CD8-positive, alpha-beta memory T cell (primary cell): ENCODE measurements around the gene ZCWPW1. TPM values are rescaled to one million over a fixed set of nuclear protein-coding genes. Genes with fewer than 3 reads are reported as not detected.
"Not testable (repeated sequence)": the region's sequence is repeated elsewhere in the genome, so short reads cannot be mapped to it uniquely, and the experiment has no call there.

Experiments used
- CTCF ChIA-PET: fragments of 350-600 bp; sonication (Branson Sonifier 250); formaldehyde crosslinking; loops from one replicate; lab custom pipeline; 2021; ENCODE audit warnings: antibody characterized with exemption; lab: Charles Lee
- POLR2A ChIA-PET: fragments of 350-600 bp; sonication (Branson Sonifier 250); formaldehyde crosslinking; loops from one replicate; lab custom pipeline; 2021; ENCODE audit warnings: antibody characterized with exemption; lab: Charles Lee
- DNase-seq, 5 donors: peaks; one replicate each; pipeline versions ENCODE4 v3.0.0 to v3.0.0-alpha.2; 2020 to 2022; ENCODE audit warnings: mixed read lengths in 1 of 5
- H3K27ac ChIP-seq: one replicate; pipeline ENCODE4 v1.7.0; 2013; ENCODE audit warnings: low read depth, mild to moderate bottlenecking, low read length, moderate library complexity
- H3K27me3 ChIP-seq: 2 replicates; pipeline ENCODE4 v1.7.0; 2013; ENCODE audit warnings: low read length, mild to moderate bottlenecking; ENCODE audit not compliant: insufficient read depth, poor library complexity, severe bottlenecking
- H3K36me3 ChIP-seq: 2 replicates; pipeline ENCODE4 v1.7.0; 2013; ENCODE audit warnings: mild to moderate bottlenecking, low read length, moderate library complexity; ENCODE audit not compliant: insufficient read depth
- H3K4me1 ChIP-seq: 2 replicates; pipeline ENCODE4 v1.7.0; 2013; ENCODE audit warnings: mild to moderate bottlenecking, low read length, moderate library complexity; ENCODE audit not compliant: insufficient read depth
- H3K4me3 ChIP-seq: 2 replicates; pipeline ENCODE4 v1.7.0; 2013; ENCODE audit warnings: mild to moderate bottlenecking, low read length
- H3K9me3 ChIP-seq: 2 replicates; pipeline ENCODE4 v1.7.0; 2013; ENCODE audit warnings: mild to moderate bottlenecking, low read length
- H3K27ac Mint-ChIP-seq, 8 donors: one replicate each; pipeline ENCODE4 v1.8.0; 2020 to 2021; ENCODE audit warnings: mixed read lengths in 8 of 8, mild to moderate bottlenecking in 6 of 8, inconsistent platforms in 3 of 8, moderate library complexity in 3 of 8
- H3K27me3 Mint-ChIP-seq, 2 donors: one replicate each; pipeline ENCODE4 v1.8.0; 2020 to 2021; ENCODE audit warnings: mixed read lengths in 2 of 2, mild to moderate bottlenecking in 1 of 2, moderate library complexity in 1 of 2
- H3K36me3 Mint-ChIP-seq, 3 donors: one replicate each; pipeline ENCODE4 v1.8.0; 2020 to 2021; ENCODE audit warnings: mixed read lengths in 3 of 3, inconsistent platforms in 1 of 3, mild to moderate bottlenecking in 1 of 3
- H3K4me1 Mint-ChIP-seq, 3 donors: one replicate each; pipeline ENCODE4 v1.8.0; 2020 to 2021; ENCODE audit warnings: mixed read lengths in 3 of 3, inconsistent platforms in 1 of 3, mild to moderate bottlenecking in 1 of 3
- H3K4me3 Mint-ChIP-seq, 7 donors: one replicate each; pipeline ENCODE4 v1.8.0; 2020 to 2021; ENCODE audit warnings: mixed read lengths in 7 of 7, mild to moderate bottlenecking in 6 of 7, moderate library complexity in 4 of 7, inconsistent platforms in 2 of 7
- H3K9me3 Mint-ChIP-seq, 5 donors: one replicate each; pipeline ENCODE4 v1.8.0; 2020 to 2022; ENCODE audit warnings: mixed read lengths in 5 of 5, mild to moderate bottlenecking in 3 of 5, moderate library complexity in 2 of 5, inconsistent platforms in 1 of 5
- polyA plus RNA-seq: library from polyadenylated mRNA; unstranded; fragments of 300-500 nt; fragmentation: Illumina TruSeq; gene quantifications from one replicate; pipeline ENCODE4 v1.2.3, GENCODE V29; 2021
- total RNA-seq, 2 experiments: library from RNA; stranded (reverse); gene quantifications; one replicate each; pipeline ENCODE4 v1.2.3, GENCODE V29; 2021

Gene ZCWPW1
- total and polyA plus RNA-seq, 3 experiments from 2014 or later, result 4.3 to 6.5 (median 5.0) TPM

GRCh38 chr7:100441641-100442535, 13.4 kb upstream of the ZCWPW1 start:
- Histone ChIP-seq H3K4me3 (no peak overlapping the region), H3K27ac (no peak overlapping the region), H3K4me1 (peaks cover 13% of the 10 kb centered on the region), H3K27me3 (no peaks in the 10 kb centered on the region), H3K36me3 (no peaks in the 10 kb centered on the region), H3K9me3 (no peaks in the 10 kb centered on the region)
- ChIA-PET POLR2A (interaction anchor here (0.7 kb wide), 1 partner anchor 1003 kb away, joined by 3 read pairs; the partner anchor contains the start of gene PTCD1), CTCF (interaction anchor here (1.1 kb wide), 1 partner anchor 251 kb away, joined by 4 read pairs; no protein-coding TSS in a partner anchor)
- Mint-ChIP-seq H3K36me3 (no peaks in the 10 kb centered on the region), H3K27me3 (no peaks in the 10 kb centered on the region), H3K4me3 (peak overlapping the region in 1 of 7 donors; percentile 5), H3K9me3 (no peaks in the 10 kb centered on the region), H3K4me1 (peaks cover 0 to 7% (median 0%) of the 10 kb centered on the region in 3 donors), H3K27ac (peak overlapping the region in 2 of 8 donors; percentile 63 to 68)
- DNase-seq, result no peak

- Histone ChIP-seq H3K4me1 (peaks cover 13% of the 10 kb centered on the region), H3K27ac (peak overlapping the region; percentile 38)
- CTCF ChIA-PET, result interaction anchor here (2.1 kb wide), 1 partner anchor 12 kb away, joined by 9 read pairs; no protein-coding TSS in a partner anchor
- Mint-ChIP-seq H3K4me1 (peaks cover 12 to 18% (median 16%) of the 10 kb centered on the region in 3 donors), H3K36me3 (peaks cover 0 to 18% (median 3%) of the 10 kb centered on the region in 3 donors), H3K4me3 (peak overlapping the region in 1 of 7 donors; percentile 42)
- DNase-seq, H3K36me3 ChIP-seq, H3K27me3 Mint-ChIP-seq, H3K27me3 ChIP-seq, H3K4me3 ChIP-seq, POLR2A ChIA-PET, H3K27ac Mint-ChIP-seq, H3K9me3 ChIP-seq, H3K9me3 Mint-ChIP-seq: not testable (repeated sequence)
Measured at GRCh38 chr7:100439244-100439643, 10.7 kb upstream of the ZCWPW1 start.

- H3K36me3 ChIP-seq, H3K4me3 ChIP-seq, H3K9me3 ChIP-seq, H3K9me3 Mint-ChIP-seq, H3K27ac ChIP-seq, H3K27ac Mint-ChIP-seq, POLR2A ChIA-PET, H3K27me3 ChIP-seq, H3K27me3 Mint-ChIP-seq, DNase-seq: not testable (repeated sequence)
- peaks cover 16% of the 10 kb centered on the region for H3K4me1 ChIP-seq
- H3K4me1 Mint-ChIP-seq, result peaks cover 17 to 23% (median 17%) of the 10 kb centered on the region in 3 donors
- CTCF ChIA-PET, result interaction anchor here (2.1 kb wide), 1 partner anchor 12 kb away, joined by 9 read pairs; no protein-coding TSS in a partner anchor
- H3K36me3 Mint-ChIP-seq, result peaks cover 0 to 23% (median 4%) of the 10 kb centered on the region in 3 donors
- H3K4me3 Mint-ChIP-seq, result peak overlapping the region in 1 of 7 donors; percentile 42
Measured at GRCh38 chr7:100438731-100439130, 10.2 kb upstream of the ZCWPW1 start.

GRCh38 chr7:100438172-100438571, 9.7 kb upstream of the ZCWPW1 start:
- no peaks in the 10 kb centered on the region for H3K27me3 Mint-ChIP-seq
- Histone ChIP-seq H3K36me3 (peaks cover 14% of the 10 kb centered on the region), H3K4me1 (peaks cover 19% of the 10 kb centered on the region), H3K9me3 (no peaks in the 10 kb centered on the region), H3K27ac (no peak overlapping the region), H3K27me3 (no peaks in the 10 kb centered on the region), H3K4me3 (no peak overlapping the region)
- ChIA-PET CTCF (interaction anchor here (1.4 to 2.8 kb wide), 2 partner anchors 12 to 121 kb away, joined by 4 to 13 read pairs; no protein-coding TSS in a partner anchor), POLR2A (no interaction called here)
- DNase-seq, result no peak
- H3K4me1 Mint-ChIP-seq, result peaks cover 19 to 29% (median 23%) of the 10 kb centered on the region in 3 donors
- peak overlapping the region in 5 of 8 donors; percentile 8 to 76 (median 60) for H3K27ac Mint-ChIP-seq
- H3K36me3 Mint-ChIP-seq, result peaks cover 0 to 29% (median 6%) of the 10 kb centered on the region in 3 donors
- peaks cover 0 to 3% (median 0%) of the 10 kb centered on the region in 5 donors for H3K9me3 Mint-ChIP-seq
- peak overlapping the region in 3 of 7 donors; percentile 24 to 58 (median 43) for H3K4me3 Mint-ChIP-seq

- no peaks in the 10 kb centered on the region for H3K27me3 Mint-ChIP-seq
- peaks cover 0 to 36% (median 7%) of the 10 kb centered on the region in 3 donors for H3K36me3 Mint-ChIP-seq
- Histone ChIP-seq H3K27ac (peak overlapping the region; percentile 89), H3K36me3 (peaks cover 15% of the 10 kb centered on the region), H3K4me1 (peaks cover 21% of the 10 kb centered on the region), H3K27me3 (no peaks in the 10 kb centered on the region), H3K9me3 (no peaks in the 10 kb centered on the region), H3K4me3 (peak overlapping the region; percentile 65)
- H3K9me3 Mint-ChIP-seq, result peaks cover 0 to 3% (median 0%) of the 10 kb centered on the region in 5 donors
- ChIA-PET POLR2A (interaction anchor here (0.5 to 1.8 kb wide), 8 partner anchors 7 to 1029 kb away, joined by 3 to 14 read pairs (median 4); partner anchors contain the start of genes AP4M1, BUD31, FBXO24 and LRCH4), CTCF (interaction anchor here (1.1 to 2.8 kb wide), 4 partner anchors 13 to 122 kb away, joined by 3 to 13 read pairs (median 4); no protein-coding TSS in a partner anchor)
- peak overlapping the region in 6 of 7 donors; percentile 20 to 99 (median 71) for H3K4me3 Mint-ChIP-seq
- no peak for DNase-seq
- peaks cover 23 to 36% (median 26%) of the 10 kb centered on the region in 3 donors for H3K4me1 Mint-ChIP-seq
- H3K27ac Mint-ChIP-seq, result peak overlapping the region in 4 of 8 donors; percentile 8 to 98 (median 56)
Measured at GRCh38 chr7:100437150-100438100, 8.9 kb upstream of the ZCWPW1 start.

- Histone ChIP-seq H3K4me3 (peak overlapping the region; percentile 65), H3K4me1 (peaks cover 37% of the 10 kb centered on the region), H3K27ac (peak overlapping the region; percentile 89), H3K36me3 (peaks cover 15% of the 10 kb centered on the region), H3K27me3 (no peaks in the 10 kb centered on the region), H3K9me3 (no peaks in the 10 kb centered on the region)
- peak overlapping the region; percentile 85 to 98 (median 96) for H3K27ac Mint-ChIP-seq
- H3K27me3 Mint-ChIP-seq, result no peaks in the 10 kb centered on the region
- H3K4me1 Mint-ChIP-seq, result peaks cover 36 to 54% (median 38%) of the 10 kb centered on the region in 3 donors
- CTCF ChIA-PET, result interaction anchor here (1.0 to 2.8 kb wide), 4 partner anchors 15 to 152 kb away, joined by 3 to 13 read pairs (median 3); no protein-coding TSS in a partner anchor
- POLR2A ChIA-PET, result interaction anchor here (0.5 to 1.8 kb wide), 10 partner anchors 7 to 416 kb away, joined by 3 to 14 read pairs (median 4); partner anchors contain the start of genes AP4M1, FBXO24, LRCH4 and MCM7
- H3K9me3 Mint-ChIP-seq, result peaks cover 0 to 3% (median 0%) of the 10 kb centered on the region in 5 donors
- H3K36me3 Mint-ChIP-seq, result peaks cover 0 to 49% (median 9%) of the 10 kb centered on the region in 3 donors
- peak overlapping the region; percentile 89 to 99 (median 95) for H3K4me3 Mint-ChIP-seq
- peak; percentile 33 to 68 (median 46) for DNase-seq
Measured at GRCh38 chr7:100435401-100436304, 7.2 kb upstream of the ZCWPW1 start.
